Subcutaneous abdominal adipose tissue (tissue), 5 donors: ENCODE measurements around the gene IL19.

ENCODE experiments used
- H3K27ac ChIP-seq: one replicate; pipeline ENCODE4 v1.7.0; 2013; ENCODE audit warnings: low read depth, mild to moderate bottlenecking, inconsistent platforms, low read length, moderate library complexity
- H3K27me3 ChIP-seq, 5 donors: one replicate each; pipeline ENCODE4 v1.7.0; 2013; ENCODE audit warnings: low read length in 5 of 5, inconsistent platforms in 1 of 5; ENCODE audit not compliant: control insufficient read depth in 5 of 5, insufficient read depth in 4 of 5
- H3K36me3 ChIP-seq, 5 donors: one replicate each; pipeline ENCODE4 v1.7.0; 2013; ENCODE audit warnings: low read length in 5 of 5; ENCODE audit not compliant: control insufficient read depth in 5 of 5, insufficient read depth in 5 of 5
- H3K4me1 ChIP-seq, 5 donors: one replicate each; pipeline ENCODE4 v1.7.0; 2013; ENCODE audit warnings: low read length in 5 of 5, mild to moderate bottlenecking in 3 of 5, moderate library complexity in 1 of 5; ENCODE audit not compliant: control insufficient read depth in 5 of 5, insufficient read depth in 5 of 5
- H3K4me3 ChIP-seq, 5 donors: one replicate each; pipeline ENCODE4 v1.7.0; 2013; ENCODE audit warnings: low read length in 5 of 5, low read depth in 1 of 5
- H3K9ac ChIP-seq, 5 donors: one replicate each; pipeline ENCODE4 v1.7.0; 2013; ENCODE audit warnings: low read length in 5 of 5, mild to moderate bottlenecking in 4 of 5, moderate library complexity in 3 of 5
- H3K9me3 ChIP-seq, 5 donors: one replicate each; pipeline ENCODE4 v1.7.0; 2013; ENCODE audit warnings: low read length in 5 of 5; ENCODE audit not compliant: control insufficient read depth in 5 of 5
- donor health status: healthy.
- donor health status: healthy.
- donor health status: healthy.
- donor health status: healthy.
- donor health status: healthy.

Gene IL19

DNA sequence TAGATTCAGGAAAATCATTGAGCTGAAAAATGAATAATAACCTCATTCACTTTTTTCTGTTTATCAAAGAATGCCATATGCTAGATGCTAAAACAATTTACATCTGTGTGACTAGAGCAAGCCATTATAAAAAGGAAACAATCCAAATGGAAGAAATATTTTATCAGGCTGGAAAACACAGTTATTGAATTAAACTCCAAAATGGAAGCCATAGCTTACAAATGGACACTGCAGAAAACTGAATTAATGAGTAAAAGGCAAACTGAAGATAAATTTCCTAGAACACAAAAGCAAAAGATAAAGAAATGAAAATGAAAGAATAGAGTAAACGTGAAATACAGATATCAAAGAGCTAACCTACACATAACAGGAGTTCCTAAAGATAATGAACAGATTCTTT, 34.8 kb downstream of the IL19 start:
- Histone ChIP-seq H3K27ac (no peak overlapping the region), H3K9ac (no peak overlapping the region), H3K9me3 (peaks cover 0 to 2% (median 0%) of the 10 kb centered on the region in 5 donors), H3K36me3 (no peaks in the 10 kb centered on the region), H3K4me1 (no peaks in the 10 kb centered on the region), H3K4me3 (no peak overlapping the region), H3K27me3 (peaks cover 0 to 2% (median 0%) of the 10 kb centered on the region in 5 donors)

- no peaks in the 10 kb centered on the region for H3K4me1 ChIP-seq
- H3K4me3 ChIP-seq, result no peak overlapping the region
- H3K9me3 ChIP-seq, result peaks cover 0 to 10% (median 3%) of the 10 kb centered on the region in 5 donors
- H3K9ac ChIP-seq, result no peak overlapping the region
- H3K27ac ChIP-seq, result no peak overlapping the region
- no peaks in the 10 kb centered on the region for H3K27me3 ChIP-seq
- no peaks in the 10 kb centered on the region for H3K36me3 ChIP-seq
These were observed 38.0 kb downstream of the IL19 start for GRCh38 chr1:206808615-206809014.

GRCh38 chr1:206809504-206810084, 39.0 kb downstream of the IL19 start:
- Histone ChIP-seq H3K27ac (no peak overlapping the region), H3K4me3 (no peak overlapping the region), H3K36me3 (no peaks in the 10 kb centered on the region), H3K9me3 (peaks cover 0 to 10% (median 3%) of the 10 kb centered on the region in 5 donors), H3K27me3 (no peaks in the 10 kb centered on the region), H3K9ac (no peak overlapping the region), H3K4me1 (peaks cover 0 to under 1% (median 0%) of the 10 kb centered on the region in 5 donors)

GRCh38 chr1:206812471-206812870, 41.9 kb downstream of the IL19 start:
- no peaks in the 10 kb centered on the region for H3K36me3 ChIP-seq
- no peaks in the 10 kb centered on the region for H3K27me3 ChIP-seq
- H3K9ac ChIP-seq, result no peak overlapping the region
- peaks cover 0 to 9% (median 5%) of the 10 kb centered on the region in 5 donors for H3K4me1 ChIP-seq
- no peak overlapping the region for H3K27ac ChIP-seq
- H3K4me3 ChIP-seq, result no peak overlapping the region
- peaks cover 0 to 10% (median 3%) of the 10 kb centered on the region in 5 donors for H3K9me3 ChIP-seq

DNA sequence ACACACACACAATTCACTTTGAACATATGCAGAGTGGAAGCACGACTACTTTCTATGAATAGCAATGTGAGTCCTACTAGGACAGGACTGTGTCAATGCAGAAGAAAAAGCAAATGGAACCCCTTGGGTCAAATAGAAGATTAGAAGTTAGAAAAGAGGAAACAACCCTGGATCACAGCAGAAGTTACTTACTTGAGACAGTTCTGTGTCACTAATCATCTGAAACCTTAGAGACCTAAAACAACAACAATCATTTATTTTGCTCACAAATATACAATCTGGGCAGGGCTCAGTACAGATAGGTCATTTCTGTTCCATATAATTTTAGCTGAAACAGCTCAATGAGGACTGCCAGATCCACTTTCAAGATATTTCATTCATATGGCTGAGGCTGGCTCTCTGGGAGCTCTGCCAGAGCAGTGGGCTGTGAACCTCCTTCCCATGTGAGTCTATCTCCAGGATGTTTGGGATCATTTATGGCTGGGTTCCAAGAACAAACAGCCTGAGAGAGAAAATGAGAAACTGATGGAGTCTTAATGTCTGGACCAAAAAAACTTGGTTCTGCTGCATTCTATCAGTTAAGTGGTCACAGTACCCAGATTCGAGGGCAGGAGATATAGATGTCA, 44.3 kb downstream of the IL19 start:
- Histone ChIP-seq H3K9ac (no peak overlapping the region), H3K27ac (no peak overlapping the region), H3K4me1 (peaks cover 0 to 9% (median 5%) of the 10 kb centered on the region in 5 donors), H3K4me3 (no peak overlapping the region), H3K27me3 (no peaks in the 10 kb centered on the region), H3K9me3 (peaks cover 0 to 10% (median 3%) of the 10 kb centered on the region in 5 donors), H3K36me3 (no peaks in the 10 kb centered on the region)

DNA sequence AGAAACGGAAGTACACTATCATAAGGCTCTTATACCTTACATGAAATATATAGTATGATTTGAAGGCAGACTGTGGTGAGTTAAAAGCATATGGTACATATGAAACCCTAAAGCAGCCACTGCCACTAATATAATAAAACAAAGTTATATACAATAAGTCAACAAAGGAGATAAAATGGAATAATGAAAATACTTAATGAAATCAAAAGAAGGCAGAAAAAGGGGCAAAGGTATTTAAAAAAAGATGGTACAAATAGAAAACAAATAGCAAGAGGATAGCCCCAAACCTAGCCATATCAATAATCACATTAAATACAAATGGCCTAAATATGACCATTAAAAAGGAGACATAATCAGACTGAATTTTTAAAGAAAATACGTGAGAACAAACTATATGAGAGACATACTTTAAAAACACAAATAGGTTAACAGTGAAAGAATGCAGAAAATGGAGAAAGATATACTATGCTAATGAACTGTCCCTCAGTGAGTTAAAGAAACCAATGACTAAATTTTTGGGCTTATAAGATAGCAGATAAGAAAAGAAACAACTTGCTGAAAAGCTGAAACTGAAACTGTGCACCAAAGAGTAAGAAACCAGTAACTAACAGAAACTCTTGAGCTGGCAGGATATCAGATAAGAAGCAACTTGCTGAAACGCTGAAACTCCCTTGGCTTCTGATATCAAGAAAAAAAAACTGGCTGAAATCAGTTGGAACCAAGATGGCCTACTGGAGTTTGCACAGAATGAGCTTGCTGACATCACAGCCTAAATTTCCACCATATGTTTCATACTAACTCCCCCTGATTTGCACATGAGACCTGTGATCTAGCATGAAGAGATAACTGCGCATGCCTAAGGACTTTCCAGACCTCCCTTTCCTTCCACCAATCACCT, 46.1 kb downstream of the IL19 start:
- H3K9me3 ChIP-seq, result peaks cover 0 to 10% (median 3%) of the 10 kb centered on the region in 5 donors
- H3K4me1 ChIP-seq, result peaks cover 0 to 18% (median 7%) of the 10 kb centered on the region in 5 donors
- no peaks in the 10 kb centered on the region for H3K27me3 ChIP-seq
- H3K4me3 ChIP-seq, result no peak overlapping the region
- no peak overlapping the region for H3K27ac ChIP-seq
- no peak overlapping the region for H3K9ac ChIP-seq
- H3K36me3 ChIP-seq, result no peaks in the 10 kb centered on the region

GRCh38 chr1:206821493-206821892, 50.9 kb downstream of the IL19 start:
- no peaks in the 10 kb centered on the region for H3K36me3 ChIP-seq
- H3K4me3 ChIP-seq, result no peak overlapping the region
- peaks cover 0 to 25% (median 13%) of the 10 kb centered on the region in 5 donors for H3K4me1 ChIP-seq
- H3K9ac ChIP-seq, result no peak overlapping the region
- H3K27ac ChIP-seq, result no peak overlapping the region
- peaks cover 0 to 5% (median 0%) of the 10 kb centered on the region in 5 donors for H3K27me3 ChIP-seq
- no peaks in the 10 kb centered on the region for H3K9me3 ChIP-seq

DNA sequence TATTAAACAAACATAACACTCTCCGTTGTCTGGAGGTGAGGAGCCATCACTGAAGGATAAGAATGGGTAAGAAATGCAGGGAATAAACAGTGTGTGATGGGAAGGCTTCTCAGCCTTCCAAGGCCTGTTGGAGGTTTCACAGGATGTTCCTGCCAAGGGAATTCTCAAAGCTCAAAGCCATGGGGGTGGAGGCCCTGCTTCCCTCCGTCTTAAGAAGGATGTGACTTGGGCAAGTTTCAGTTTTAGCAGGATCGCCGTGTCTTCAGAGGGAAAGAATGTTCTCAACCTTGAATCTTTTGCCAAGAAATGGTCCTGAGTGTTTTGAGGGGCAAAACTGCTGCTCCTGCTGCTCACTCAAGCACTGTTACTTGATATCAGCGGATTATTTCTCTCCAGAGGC, 53.2 kb downstream of the IL19 start:
- Histone ChIP-seq H3K9me3 (no peaks in the 10 kb centered on the region), H3K36me3 (no peaks in the 10 kb centered on the region), H3K9ac (peak overlapping the region in 1 of 5 donors; percentile 14), H3K27me3 (peaks cover 0 to 5% (median 0%) of the 10 kb centered on the region in 5 donors), H3K4me1 (peaks cover 0 to 27% (median 8%) of the 10 kb centered on the region in 5 donors), H3K27ac (no peak overlapping the region), H3K4me3 (peak overlapping the region in 1 of 5 donors; percentile 38)

DNA sequence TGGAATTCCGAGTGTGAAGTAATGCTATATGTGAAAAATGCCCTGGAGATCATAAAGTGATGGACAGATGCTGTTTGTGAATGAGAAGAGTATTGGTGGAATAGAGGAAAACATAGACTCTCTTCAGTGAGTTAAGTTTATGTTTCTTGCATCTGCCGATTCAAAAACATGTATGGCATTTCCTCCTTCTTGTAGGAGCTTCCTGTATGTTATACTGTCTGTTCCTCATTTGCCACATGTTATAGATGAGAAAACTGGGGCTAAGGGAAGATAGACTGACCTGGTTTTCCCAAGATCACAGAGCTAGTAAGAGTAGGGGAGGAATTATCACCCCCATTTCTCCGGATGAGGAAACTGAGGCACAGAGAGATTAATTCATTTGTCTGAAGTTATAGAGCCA, 53.8 kb downstream of the IL19 start:
- Histone ChIP-seq H3K27ac (no peak overlapping the region), H3K9me3 (no peaks in the 10 kb centered on the region), H3K9ac (no peak overlapping the region), H3K4me3 (no peak overlapping the region), H3K27me3 (peaks cover 0 to 5% (median 0%) of the 10 kb centered on the region in 5 donors), H3K4me1 (peaks cover 0 to 27% (median 8%) of the 10 kb centered on the region in 5 donors), H3K36me3 (no peaks in the 10 kb centered on the region)

GRCh38 chr1:206826394-206826793, 55.8 kb downstream of the IL19 start:
- peaks cover 0 to 20% (median 8%) of the 10 kb centered on the region in 5 donors for H3K4me1 ChIP-seq
- H3K9me3 ChIP-seq, result no peaks in the 10 kb centered on the region
- H3K27me3 ChIP-seq, result peaks cover 0 to 5% (median 0%) of the 10 kb centered on the region in 5 donors
- H3K36me3 ChIP-seq, result no peaks in the 10 kb centered on the region
- no peak overlapping the region for H3K27ac ChIP-seq
- no peak overlapping the region for H3K9ac ChIP-seq
- no peak overlapping the region for H3K4me3 ChIP-seq
